Activated CD4-positive, alpha-beta T cell treated with anti-CD3 and anti-CD28 coated beads, Interleukin-10, Interleukin-2, amounts not matched to agents 100 ng/mL and 50 ng/mL, durations not matched to agents 16 hours and 8 hours (primary cell): ENCODE data around the gene ALKBH2.

Source experiments
- DNase-seq: peaks from one replicate; pipeline ENCODE4 v3.0.0-alpha.2; 2020

The ALKBH2 gene

DNA sequence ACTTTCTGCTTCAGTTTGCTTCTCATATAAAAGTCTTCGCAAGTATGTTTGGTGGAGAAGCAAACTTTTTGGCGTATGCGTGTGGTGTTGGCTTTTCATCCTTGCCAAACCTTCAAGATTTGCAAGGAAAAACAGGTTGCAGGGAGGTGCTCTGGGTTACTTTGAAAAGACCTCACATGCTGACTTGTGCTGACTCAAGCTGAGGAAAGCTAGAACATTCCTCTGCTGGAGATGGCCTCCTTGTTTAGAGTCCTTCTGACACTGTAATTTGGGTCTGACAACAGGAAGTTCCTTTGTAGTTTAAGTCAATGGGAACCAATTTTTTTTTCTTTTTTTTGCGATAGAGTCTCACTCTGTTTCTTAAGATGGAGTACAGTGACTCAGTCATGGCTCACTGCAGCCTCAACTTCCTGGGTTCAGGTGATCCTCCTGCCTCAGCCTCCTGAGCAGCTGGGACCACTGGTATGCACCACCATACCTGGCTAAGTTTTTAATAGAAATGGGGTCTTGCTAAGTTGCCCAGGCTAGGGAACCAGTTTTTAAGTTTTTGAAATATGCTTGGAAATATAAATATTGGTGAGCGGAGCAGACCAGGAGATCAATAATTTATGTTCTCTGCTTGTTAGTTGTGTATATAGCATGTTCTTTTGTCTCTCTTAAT is 20.5 kb upstream of the ALKBH2 start:
- DNase-seq = no peak

DNA sequence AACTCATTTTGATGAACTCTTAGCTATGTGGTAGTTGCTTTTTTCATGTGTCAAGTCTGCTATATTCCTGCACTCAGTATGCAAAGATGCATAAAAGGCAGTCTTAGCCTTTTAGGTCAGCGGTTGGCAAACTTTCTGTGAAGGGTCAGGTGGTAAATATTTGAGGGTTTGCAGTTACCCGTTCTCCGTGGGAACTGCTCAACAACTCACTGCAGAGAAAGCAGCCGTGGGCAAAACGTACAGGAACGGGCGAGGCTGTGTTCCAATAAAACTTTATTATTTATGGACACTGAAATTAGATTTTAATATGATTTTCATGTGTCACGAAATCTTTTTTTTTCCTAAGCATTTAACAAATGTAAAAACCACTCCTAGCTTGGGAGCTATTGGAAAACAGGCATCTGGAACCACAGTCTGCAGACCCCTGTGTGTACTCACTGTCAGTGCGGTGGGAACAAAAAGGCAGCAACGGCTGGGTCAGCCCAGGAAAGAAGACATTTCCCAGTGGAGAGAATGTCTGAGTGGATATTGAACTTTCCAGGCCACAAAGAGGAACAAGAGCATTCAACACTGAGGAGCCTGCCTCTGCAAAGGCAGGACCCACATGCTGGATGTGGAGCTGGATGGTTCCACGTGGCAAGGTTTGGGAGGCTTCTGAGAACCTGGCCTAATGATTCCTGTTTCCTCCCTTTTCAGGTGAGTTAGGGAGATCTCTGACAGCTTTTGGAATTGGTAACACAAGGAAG is 19.6 kb upstream of the ALKBH2 start:
- DNase-seq = no peak

DNA sequence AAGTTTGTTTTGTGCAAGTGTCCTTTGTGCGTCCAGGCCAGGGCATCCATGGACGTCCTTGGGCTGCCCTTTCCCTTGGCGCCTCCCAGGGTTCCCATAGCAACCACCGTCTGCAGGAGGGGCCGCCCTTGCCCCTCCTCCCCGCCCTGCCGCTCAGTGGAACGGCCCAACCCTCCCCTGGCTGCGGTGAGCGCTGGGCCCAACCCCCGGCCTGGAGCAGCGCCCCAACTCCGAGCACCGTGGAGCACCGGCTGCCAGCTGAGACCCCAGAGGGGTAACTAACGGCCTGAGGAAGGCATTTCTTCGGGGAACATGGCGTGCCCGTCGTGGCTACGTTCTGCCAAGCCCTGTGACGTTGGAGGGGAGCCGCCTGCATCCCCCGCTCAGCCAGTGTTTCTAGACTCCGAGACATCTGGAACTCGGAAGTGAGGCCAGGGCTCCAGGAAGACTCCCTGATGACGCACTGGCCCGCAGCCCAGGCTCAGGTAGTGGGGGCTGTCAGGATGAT is 17.8 kb upstream of the ALKBH2 start:
- DNase-seq = peak; percentile 67

DNA sequence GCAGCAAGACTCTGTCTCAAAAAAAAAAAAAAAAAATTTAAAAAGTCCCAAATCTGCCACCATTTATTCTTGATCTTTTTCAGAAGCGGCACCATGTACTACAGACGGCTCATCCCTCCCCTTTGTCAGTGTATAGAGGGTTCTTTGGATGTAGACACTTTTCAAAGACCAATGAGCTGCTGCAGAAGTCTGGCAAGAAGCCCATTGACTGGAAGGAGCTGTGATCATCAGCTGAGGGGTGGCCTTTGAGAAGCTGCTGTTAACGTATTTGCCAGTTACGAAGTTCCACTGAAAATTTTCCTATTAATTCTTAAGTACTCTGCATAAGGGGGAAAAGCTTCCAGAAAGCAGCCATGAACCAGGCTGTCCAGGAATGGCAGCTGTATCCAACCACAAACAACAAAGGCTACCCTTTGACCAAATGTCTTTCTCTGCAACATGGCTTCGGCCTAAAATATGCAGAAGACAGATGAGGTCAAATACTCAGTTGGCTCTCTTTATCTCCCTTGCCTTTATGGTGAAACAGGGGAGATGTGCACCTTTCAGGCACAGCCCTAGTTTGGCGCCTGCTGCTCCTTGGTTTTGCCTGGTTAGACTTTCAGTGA is 16.6 kb upstream of the ALKBH2 start:
- no peak for DNase-seq

DNA sequence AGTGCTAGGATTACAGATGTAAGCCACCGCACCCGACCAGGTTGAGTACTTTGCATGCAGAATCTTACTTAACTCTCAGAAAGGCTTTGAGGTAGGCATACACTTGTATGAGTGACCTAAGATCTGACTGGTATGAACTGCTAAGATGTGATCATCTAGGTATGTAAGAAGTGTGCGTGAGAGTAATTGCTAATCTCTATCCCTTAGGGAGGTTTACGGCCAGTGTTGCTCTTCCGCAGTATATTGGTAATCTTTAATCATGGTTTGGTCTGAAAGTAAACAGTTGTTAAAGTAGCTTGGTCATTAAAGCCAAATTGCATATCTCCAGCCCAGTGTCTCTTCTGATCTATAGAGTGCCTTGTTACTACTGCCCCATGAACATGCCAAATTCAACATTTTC is 11.9 kb upstream of the ALKBH2 start:
- no peak for DNase-seq

DNA sequence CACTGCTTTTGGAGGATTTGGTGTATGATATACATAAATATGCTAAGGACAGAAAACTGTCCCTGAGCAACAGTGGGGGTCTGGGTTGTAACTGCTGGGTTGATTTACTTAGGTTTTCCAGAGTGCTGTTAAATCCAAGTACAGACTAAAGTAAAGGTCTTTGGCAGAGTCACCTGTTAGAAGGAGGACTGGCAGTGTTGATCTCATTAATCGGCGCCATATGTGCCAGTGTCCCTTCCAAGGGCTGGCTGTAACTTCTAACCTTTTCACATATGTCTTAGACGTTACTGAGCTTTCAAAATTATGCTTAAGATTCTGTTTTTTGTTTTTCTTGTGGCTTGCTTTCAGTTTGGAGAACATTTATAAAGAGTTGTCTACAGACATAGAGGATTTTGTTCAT is 9.2 kb upstream of the ALKBH2 start:
- DNase-seq = no peak

DNA sequence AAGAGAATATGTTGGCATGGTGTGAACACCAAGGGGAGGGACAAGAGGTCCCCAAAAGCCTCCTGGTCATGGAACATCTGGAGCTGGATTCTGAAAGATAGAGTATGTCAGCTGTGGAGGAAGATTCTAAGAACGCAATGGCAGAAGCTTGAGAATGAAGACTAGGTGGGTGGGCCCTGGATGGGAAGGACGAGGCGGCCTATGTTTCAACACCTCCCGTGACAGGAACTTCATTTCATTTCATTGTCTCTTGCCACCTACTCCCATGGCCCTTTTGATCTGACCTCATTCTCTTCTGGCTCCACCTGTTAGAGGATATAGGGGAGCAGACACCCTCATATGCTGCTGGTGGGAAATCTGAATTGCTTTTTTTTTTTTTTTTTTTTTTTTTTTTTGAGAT is 7.5 kb upstream of the ALKBH2 start:
- DNase-seq = no peak

DNA sequence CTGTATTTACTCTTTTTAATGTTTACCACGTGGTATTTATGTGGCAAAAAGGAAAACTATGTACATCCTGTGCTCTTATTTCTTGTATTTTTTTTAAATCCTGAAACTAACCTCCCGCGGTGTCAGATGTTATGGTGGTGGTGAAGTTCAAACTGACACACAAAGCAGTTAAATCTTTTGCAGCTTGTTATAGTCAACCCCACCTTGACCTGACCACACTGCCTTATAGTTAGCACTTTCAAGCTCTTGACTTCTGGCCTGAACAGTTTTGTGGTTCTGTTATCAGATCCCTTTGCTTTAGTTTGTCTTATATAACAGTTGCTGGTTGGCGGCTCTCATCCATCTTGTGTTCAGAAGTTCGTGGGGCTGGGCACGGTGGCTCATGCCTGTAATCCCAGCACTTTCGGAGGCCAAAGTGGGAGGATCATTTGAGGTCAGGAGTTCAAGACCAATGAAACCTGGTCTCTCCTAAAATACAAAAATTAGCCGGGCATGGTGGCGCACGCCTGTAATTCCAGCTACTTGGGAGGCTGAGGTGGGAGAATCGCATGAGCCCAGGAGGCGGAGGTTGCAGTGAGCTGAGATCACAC is 6.3 kb upstream of the ALKBH2 start:
- peak; percentile 14 for DNase-seq

DNA sequence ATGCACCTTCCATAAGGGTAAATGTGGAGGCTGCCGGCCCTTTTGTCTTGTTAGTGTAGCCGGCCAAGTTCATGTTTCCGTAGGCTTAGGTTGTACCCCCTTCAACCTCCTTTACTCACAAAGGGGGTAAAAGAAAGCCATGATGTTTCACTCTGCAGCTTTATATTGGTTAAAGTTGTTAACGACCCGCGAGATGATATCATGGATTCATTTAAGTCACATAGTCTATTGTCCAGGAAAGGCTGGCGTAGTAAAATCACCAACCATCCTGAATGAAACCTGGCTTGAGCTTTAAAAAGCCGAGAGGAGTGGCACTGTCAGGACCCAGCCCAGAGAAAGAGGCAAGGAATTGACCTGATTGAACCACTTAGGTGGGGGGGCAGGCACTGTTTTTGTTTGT is 5.4 kb upstream of the ALKBH2 start:
- no peak for DNase-seq

DNA sequence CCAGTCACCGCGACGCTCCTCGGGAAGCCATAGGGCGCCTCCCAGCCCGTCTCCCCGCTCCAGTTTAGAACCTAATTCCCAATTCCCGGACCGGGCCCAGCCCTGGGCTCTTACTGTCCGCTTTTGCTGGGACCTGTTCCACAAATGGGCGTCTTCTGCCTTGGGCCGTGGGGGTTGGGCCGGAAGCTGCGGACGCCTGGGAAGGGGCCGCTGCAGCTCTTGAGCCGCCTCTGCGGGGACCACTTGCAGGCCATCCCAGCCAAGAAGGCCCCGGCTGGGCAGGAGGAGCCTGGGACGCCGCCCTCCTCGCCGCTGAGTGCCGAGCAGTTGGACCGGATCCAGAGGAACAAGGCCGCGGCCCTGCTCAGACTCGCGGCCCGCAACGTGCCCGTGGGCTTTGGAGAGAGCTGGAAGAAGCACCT is 4.9 kb upstream of the ALKBH2 start:
- no peak for DNase-seq

DNA sequence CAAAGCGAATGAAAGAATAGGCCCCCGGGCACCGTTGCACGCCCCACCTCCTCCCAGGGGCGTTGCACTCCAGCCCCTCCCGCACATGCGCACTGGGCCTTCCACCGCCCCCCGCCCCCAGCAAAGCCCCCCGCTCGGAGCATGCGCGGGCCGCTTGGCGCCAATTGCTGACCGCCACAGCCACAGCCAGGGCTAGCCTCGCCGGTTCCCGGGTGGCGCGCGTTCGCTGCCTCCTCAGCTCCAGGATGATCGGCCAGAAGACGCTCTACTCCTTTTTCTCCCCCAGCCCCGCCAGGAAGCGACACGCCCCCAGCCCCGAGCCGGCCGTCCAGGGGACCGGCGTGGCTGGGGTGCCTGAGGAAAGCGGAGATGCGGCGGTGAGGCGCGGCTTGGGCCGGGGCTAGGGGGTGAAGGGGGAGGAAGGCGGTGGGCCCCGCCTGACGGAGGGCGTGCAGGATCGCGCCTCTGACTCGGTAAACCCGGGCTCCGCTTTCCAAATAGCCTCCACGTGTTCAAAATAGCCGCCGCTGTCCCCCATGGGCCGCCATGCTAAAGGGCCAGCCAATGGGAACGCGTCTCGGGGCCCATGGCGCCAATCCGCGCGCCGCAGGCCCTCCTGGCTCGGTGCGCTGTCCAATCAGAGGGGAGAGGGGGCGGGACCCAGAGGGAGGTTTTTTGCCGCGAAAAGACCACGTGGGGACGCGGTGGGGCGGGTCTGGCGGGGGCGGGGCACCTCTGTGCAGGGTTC is 4.3 kb upstream of the ALKBH2 start, which contains the start of gene UNG:
TSS of gene UNG (plus strand) at position 163 of the 748 bp plus-strand sequence. CDS start at position 246, 83 bp downstream.
- DNase-seq = peak; percentile 98

DNA sequence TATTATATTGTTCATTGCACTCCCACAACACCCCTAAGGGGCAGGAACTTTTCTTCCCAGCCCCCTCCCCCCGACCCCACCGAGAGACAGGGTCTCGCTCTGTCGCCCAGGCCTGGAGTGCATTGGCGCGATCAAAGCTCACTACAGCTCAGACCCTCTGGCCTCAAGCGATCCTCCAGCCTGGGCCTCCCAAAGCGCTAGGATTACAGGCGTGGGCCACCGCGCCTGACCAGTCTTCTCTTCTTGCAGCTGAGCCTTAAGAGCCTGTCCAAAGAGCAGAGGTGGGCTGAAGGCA is 3.8 kb upstream of the ALKBH2 start:
- DNase-seq = no peak

DNA sequence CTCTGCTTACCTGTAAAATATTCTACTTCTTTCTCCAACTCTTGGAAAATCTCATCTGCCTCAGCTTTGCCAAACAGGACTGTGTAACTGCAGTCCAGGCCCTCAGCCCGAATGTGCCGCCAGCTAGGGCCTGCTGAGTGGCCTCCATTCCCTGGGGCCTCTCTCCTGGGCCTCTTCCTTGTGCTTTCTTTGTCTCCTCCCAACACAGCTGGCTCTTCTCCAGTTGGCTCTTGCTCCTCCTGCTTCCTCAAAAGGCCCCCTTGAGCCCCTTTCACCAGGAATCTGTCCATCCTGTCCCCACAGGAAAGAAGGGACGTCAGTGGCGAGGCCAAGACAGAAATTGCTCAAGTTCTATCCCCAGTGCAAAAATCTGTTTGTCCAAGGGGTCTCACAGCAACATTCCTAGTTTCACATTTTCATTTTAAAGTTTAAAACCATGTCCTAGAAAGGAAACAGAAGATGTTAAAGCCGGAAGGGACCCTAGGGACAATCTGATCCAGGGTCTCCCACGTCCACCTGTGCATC is 713 bp downstream of the ALKBH2 start:
- no peak for DNase-seq

DNA sequence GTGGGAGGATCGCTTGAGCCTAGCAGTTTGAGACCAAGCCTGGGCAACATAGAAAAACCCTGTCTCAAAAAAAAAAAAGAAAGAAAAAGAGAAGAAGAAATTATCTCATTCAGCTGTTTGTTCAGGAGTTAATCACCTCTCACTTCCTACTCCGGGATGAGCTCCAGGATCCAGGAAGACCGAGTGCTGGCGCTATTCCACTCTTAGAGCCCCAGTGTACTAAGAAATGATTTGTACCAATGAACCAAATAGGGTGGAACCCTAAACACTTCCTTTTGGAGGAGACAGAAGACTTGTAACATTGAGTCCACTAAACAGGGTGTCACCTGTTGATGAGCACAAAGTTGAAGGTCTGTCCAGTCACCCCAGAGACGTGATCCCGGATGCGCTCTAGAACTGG is 3.6 kb downstream of the ALKBH2 start:
- no peak for DNase-seq

DNA sequence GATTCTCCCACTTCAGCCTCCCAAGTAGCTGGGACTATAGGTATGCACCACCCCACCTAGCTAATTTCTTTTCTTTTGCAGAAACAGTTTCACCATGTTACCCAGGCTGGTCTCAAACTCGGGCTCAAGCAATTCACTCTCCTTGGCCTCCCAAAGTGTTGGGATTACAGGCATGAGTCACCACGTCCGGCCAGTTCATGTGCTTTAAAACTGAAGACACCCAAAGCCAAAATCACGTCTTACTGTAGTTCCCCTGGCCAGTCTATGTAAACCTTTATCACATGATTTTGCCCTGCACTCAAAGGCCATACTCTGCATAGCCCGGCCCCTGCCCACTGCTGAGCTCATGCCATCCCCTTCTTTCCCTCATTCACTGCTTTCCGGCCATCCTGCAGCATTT is 4.5 kb downstream of the ALKBH2 start:
- DNase-seq = no peak

DNA sequence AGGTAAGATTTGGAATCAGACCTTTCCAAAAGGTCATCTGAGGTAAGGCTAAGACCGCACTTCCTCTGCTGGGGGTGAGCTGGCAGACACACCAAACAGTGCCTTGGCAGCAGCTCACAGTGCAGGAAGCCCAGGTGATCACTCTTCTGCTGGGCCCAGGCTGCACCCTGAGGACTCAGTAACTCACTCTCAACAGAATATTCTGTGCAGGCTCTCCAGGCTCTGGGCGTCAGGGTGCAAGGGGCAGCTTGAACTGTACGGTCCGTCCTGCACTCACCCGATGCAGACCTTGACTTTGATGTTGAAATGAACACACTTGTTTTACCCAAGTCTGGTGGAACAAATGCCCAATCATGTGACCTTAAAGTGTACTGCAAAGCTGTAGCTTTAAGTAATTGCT is 6.0 kb downstream of the ALKBH2 start:
- no peak for DNase-seq

DNA sequence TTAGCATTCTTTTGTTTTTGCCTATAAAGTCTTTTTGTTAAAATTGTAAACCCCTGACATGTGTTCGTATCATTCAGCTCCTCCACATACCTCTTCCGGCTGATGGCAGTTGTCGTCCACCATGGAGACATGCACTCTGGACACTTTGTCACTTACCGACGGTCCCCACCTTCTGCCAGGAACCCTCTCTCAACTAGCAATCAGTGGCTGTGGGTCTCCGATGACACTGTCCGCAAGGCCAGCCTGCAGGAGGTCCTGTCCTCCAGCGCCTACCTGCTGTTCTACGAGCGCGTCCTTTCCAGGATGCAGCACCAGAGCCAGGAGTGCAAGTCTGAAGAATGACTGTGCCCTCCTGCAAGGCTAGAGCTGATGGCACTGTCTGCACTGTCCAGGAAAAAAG is 7.7 kb downstream of the ALKBH2 start:
- no peak for DNase-seq

DNA sequence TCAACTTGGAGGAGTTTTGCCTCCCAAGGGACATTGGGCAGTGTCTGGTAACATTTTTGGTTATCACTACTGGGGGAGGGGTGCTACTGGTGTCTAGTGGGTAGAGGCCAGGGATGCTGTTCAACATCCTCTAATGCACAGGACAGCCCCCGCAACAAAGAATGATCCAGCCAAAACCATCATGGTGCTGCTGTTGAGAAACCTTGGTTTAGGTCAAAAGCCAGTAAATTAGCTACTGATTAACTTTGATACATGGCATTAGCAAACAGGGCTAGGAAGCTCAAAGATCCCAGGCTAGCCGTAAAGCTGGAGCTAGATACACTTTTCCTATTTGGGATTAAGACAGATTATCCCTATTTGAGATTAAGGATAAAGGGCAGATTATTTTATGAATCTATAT is 8.8 kb downstream of the ALKBH2 start:
- no peak for DNase-seq

DNA sequence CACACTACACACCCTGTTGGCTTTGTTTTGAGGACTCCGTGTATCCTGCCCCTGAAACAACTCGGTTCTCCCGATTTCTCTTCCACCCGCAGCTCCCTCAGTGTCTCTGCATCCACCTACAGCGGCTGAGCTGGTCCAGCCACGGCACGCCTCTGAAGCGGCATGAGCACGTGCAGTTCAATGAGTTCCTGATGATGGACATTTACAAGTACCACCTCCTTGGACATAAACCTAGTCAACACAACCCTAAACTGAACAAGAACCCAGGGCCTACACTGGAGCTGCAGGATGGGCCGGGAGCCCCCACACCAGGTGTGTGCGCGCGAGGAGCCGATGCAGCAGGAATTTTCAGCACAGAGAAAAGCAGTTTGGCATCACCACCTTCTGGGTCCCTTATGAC is 10.5 kb downstream of the ALKBH2 start:
- no peak for DNase-seq

DNA sequence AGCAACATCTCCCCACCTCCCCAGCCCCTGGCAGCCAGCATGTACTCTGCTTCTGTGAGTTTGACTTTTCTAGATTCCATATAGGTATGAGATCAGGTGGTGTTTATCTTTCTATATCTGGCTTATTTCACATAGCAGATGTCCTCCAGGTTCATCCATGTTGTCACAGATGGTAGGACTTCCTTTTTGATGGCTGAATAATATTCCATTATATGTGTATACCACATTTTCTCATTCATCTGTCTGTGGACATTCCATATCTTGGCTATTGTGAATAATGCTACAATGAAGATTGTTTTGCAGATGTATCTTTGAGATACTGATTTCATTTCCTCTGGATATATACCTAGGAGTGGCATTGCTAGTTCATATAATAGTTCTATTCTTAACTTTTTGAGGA is 18.4 kb downstream of the ALKBH2 start:
- DNase-seq = no peak

DNA sequence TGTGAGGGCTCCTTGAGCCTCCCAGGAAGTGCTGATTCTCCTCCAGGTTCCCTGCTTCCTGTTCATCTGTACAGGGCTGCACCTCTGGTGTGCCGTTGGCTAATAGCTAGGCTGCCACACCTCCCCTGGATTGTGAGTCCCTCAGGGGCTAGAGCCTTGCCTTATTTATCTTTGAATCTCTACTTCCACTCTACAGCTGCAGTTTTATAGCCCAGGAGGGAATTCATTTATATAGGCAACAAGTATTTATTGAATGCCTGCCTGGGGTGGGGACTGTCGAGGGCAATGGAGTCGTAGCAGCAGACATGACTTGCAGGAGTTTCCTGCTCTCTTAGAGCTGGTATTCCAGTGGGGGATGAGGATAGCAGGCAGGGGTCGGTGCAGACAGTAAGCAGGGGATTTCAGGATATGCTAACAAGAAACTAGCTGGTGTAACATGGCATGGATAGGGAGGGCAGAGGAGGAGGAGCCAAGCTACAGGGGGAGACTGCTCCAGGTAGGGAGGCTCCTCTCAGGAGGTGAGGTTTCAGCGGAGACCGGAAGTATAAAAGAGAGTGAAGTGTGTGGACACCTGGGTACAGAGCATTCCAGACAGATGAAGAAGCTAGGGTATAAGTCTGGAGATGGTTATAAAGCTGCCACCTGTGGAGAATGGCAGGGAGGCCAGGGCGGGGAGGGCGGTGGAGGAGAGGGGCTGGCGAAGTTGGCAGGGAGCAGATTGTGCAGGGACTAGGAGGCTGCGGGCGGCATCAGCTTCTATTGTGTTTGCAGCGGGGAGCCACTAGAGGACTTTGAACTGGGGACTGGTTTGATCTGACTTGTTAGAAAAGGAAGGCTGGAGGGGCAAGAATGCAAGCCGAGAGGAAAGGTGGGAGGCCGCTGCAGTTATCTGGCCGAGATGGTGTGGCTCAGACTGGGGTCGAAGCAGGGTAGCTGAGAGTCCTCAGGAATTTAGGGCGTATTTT is 23.7 kb downstream of the ALKBH2 start:
- no peak for DNase-seq

DNA sequence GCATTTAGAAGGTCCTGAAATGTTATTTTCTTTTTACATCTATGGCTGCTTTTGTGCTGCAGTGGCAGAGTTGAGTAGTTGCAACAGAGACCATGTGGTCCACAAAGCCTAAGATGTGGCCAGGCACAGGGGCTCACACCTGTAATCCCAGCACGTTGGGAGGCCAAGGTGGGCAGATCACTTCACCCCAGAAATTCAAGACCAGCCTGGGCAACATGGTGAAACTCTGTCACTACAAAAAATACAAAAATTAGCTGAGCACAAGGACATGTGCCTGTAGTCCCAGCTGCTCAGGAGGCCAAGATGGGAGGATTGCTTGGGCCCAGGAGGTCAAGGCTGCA is 27.4 kb downstream of the ALKBH2 start:
- DNase-seq = no peak
